ENCODE data around the gene CHRND.
"Not testable (repeated sequence)": the region's sequence is repeated elsewhere in the genome, so short reads cannot be mapped to it uniquely, and the experiment has no call there.

The CHRND gene

GRCh38 chr2:232543928-232544631 is 18.1 kb downstream of the CHRND start:
- no peak for DNase-seq

GRCh38 chr2:232544674-232545073 is 18.7 kb downstream of the CHRND start:
- DNase-seq: no peak

DNA sequence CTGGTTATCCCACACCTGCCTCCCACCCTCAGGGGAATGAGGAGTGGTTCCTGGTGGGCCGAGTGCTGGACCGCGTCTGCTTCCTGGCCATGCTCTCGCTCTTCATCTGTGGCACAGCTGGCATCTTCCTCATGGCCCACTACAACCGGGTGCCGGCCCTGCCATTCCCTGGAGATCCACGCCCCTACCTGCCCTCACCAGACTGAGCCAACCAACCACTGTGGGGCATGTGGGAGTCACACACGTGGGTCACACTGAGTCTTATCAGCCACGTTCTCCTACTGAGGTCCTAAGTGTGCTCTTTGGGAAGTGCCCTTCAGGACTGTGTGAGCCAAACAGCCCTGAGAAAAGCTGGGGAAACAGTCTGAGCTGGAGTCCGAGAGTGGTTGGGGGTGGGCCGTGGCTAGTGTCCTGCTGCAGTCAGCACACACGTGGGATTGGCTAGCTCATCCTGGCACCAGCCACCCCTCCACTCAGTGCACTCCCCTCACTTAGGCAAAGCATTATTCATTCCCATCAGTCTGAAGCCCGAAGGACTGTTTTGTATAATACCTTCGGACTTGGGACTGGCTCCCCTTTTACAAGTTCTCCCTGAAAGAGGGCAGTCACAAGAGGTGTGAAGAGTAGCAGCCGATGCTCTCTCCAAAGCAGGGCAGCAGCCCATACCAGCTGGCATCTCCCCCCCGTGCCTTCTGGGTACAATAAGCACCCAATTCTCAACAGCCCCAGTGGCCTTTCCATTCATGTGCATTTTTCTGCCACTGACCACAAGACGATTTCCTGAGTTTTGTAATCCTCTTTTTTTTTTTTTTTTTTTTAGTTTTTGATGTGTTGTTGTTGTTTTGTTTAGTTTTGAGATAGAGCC is 19.8 kb downstream of the CHRND start:
- DNase-seq: no peak

GRCh38 chr2:232547991-232548390 is 22.0 kb downstream of the CHRND start:
- DNase-seq: no peak

- DNase-seq: no peak
Measured at GRCh38 chr2:232549655-232550353, 23.8 kb downstream of the CHRND start.

- DNase-seq: peak; percentile 89
Measured at GRCh38 chr2:232550354-232551249, 24.6 kb downstream of the CHRND start, which contains the start of the genes EIF4E2 and TIGD1. TSS of gene EIF4E2 (plus strand) at chr2:232550689. CDS start at chr2:232550725, 36 bp downstream. TSS of gene TIGD1 (minus strand) at chr2:232550557. CDS start at chr2:232549882, 675 bp downstream.

GRCh38 chr2:232551250-232551638 is 25.3 kb downstream of the CHRND start:
- DNase-seq: no peak

DNA sequence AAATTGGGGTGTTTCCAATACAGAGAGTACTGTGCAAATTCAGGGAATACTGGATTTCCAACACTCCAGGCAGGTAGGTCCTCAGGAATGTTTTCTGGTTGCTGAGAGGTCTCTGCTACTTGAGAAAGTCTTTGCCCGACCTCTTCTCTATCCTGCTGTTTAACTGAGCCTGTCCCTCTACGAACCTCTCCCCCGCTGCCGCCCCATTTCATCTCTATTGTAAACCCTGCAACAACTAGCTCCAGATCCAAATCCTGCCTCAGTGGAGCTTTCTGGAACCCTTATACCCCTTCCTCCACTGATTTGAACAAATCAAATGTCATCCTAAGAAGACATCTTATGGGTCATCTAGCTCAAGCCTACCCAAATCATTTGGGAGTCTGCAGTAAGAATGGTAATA is 25.8 kb downstream of the CHRND start:
- DNase-seq: no peak

DNA sequence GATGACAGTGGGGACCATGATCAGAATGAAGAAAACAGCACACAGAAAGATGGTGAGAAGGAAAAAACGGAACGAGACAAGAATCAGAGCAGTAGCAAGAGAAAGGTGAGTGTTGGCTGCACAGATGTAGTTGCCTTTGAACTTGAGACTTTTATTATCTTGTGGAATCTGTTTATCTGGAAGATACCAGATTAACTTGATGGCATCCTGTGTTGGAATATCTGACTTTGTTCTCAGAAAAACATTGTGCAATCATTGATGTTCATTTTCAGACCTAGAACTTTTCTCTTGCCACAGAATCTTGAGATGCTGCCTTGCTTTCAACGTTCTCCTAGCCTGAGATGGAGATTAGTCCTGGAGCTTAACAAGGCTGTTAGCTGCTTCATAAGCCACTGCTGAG is 30.5 kb downstream of the CHRND start:
- DNase-seq: no peak

- DNase-seq: no peak
Measured at GRCh38 chr2:232562515-232563151, 36.7 kb downstream of the CHRND start.

- DNase-seq: no peak
Measured at GRCh38 chr2:232563580-232563979, 37.6 kb downstream of the CHRND start.

DNA sequence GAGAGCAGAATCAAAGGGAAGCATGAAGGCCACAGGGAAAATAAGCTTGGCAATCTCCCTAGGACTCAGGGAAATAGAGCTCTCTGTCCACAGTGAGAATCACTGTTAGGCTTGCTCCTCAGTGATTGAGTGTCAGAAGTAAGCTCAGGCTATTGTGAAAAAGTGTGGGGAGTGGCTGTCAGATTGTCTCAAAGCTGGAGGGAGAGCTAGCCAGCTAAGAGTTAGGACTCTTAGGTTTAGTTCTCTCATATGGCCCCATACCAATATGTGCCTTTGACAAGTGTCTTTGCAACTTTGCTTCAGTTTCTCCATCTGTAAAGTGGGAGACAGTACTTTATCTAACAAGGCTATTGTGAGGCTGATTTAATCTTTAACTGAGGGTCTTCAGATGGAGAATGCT is 41.8 kb downstream of the CHRND start:
- no peak for DNase-seq

- DNase-seq: no peak
Measured at GRCh38 chr2:232568161-232568560, 42.2 kb downstream of the CHRND start.

DNA sequence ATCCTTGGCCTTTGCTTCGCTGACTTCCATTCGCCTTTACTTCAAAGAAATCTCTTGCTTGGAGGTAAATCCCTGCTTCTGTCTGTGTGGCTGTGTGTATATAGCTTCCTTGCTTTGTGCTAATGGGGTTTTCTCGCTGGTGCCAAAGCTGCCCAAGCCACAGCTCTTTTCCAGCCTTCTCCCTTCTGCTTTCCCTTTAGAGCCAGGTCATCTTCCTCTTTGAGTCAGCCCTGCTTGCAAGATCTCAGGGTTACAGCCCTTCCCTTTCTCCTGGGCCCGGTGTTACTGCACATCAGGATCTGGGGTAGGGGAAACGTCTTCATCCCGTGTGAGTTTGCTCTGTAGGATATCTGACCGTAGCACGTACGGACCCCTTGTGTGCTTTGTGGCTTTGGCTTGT is 43.6 kb downstream of the CHRND start:
- no peak for DNase-seq

DNA sequence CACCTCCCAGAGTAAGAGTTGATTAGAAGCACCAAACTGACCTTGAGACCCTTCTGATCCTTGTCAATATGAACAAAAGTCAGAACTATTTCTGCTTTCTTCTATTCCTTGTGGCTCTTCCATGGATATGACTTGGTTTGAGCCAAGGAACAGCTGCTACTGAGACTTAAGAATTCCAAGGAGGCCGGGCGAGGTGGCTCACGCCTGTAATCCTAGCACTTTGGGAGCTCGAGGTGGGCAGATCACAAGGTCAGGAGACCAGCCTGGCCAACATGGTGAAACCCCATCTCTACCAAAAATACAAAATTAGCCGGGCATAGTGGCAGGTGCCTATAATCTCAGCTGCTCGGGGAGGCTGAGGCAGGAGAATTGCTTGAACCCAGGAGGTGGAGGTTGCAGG is 44.5 kb downstream of the CHRND start:
- DNase-seq: not testable (repeated sequence)

GRCh38 chr2:232571026-232571474 is 45.1 kb downstream of the CHRND start:
- DNase-seq: no peak

- DNase-seq: no peak
Measured at GRCh38 chr2:232573042-232573441, 47.1 kb downstream of the CHRND start.

DNA sequence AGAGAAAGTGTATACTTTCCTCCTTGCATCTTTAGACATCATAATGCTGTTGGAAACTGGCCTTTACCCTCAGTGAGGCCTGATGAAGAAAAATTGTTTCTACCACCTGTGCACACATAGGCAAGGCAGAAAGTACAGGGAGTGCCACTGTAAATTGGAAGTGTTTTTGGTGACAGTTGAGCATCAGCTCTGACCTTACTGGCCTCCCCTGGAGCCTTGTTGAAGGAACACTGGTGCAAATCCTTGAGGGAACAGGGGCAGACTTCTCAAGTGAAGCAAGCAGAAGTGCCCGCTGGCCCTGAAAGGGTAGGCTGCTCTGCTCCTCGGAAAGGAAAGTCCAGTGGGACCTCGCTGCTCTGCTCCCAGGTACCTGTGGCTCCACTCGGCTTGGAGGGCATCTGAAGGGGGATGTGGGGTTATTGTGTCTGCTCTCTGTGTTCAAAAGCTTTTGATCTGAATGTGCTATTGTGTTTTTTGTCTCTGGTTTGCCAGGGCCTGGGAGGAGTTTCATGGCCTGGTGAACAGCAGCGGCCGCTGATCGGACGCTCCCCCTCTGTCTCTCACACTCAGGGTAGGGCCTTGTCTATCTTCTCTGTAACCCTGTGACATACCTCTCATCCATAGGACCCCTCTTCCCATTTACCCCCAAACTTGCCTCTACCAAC is 47.9 kb downstream of the CHRND start:
- DNase-seq: no peak

DNA sequence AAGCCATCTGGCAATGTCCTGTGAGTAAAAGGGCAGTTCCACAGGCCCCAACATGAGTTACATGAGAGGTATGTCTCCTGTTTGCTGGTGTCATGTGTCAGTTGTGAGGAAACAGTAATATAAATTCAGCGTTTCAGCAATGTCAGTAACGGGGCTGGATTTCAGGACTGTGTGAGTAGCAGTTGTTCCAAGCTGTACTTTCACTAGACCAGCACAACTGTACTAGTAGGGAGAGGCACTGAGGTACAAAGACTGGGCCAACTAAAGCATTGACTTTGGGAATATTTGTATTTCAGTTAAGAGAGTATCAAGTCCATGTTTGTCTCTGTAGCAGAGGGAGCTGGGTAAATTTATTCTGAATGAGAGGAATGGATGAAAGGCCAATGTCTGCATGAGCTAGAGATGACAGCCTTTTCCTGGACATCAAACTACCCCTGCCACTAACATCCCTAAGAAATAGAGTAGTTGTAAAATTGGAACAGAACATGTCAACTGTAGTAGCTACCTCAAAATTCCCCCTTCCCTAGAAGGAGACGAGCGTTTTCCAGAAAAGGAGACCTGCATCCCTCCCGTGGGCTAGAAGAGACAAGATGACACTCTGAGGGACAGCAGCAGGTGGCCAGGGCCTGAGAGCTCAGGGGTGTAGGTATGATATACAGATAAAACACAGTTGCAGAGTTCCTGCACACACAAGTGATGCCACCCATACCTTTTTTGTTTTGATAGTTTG is 48.9 kb downstream of the CHRND start:
- DNase-seq: no peak

DNA sequence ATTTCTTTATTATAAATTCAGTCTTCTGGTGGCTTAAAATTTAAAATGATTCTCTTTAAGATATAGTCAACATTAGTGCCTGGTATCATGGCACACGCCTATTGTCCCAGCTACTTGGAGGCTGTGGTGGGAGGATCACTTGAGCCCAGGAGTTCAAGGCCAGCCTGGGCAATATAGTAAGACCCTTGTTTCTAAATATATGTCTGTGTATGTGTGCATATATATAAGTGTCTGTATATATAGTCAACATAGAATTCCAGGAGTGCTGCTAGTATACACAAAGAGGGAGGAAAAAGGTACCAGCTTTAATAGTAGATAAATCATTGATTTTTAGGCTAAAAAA is 49.4 kb downstream of the CHRND start:
- DNase-seq: no peak

GRCh38 chr2:232576995-232577394 is 51.0 kb downstream of the CHRND start:
- no peak for DNase-seq

Data from NCI-H2029 (cell line).